ENCODE measurements around the gene ATL3.
"Not testable (repeated sequence)": the region's sequence is repeated elsewhere in the genome, so short reads cannot be mapped to it uniquely, and the experiment has no call there.

ATL3 gene

GRCh38 chr11:63671322-63672155 lies at the start of gene ATL3:
ATL3 (minus strand) TSS chr11:63671376; CDS start chr11:63671335, 41 bp downstream.
- peak; percentile 95 for DNase-seq (ENCODE audit: low read depth in 2 of 2)

GRCh38 chr11:63720611-63721010 lies 49.4 kb upstream of the ATL3 start:
- no peak for DNase-seq (ENCODE audit: low read depth in 2 of 2)

GRCh38 chr11:63719987-63720386 lies 48.8 kb upstream of the ATL3 start:
- DNase-seq (ENCODE audit: low read depth in 2 of 2) = no peak

GRCh38 chr11:63719001-63719400 lies 47.8 kb upstream of the ATL3 start:
- no peak for DNase-seq (ENCODE audit: low read depth in 2 of 2)

GRCh38 chr11:63716046-63716445 lies 44.9 kb upstream of the ATL3 start:
- no peak for DNase-seq (ENCODE audit: low read depth in 2 of 2)

GRCh38 chr11:63713766-63714165 lies 42.6 kb upstream of the ATL3 start:
- no peak for DNase-seq (ENCODE audit: low read depth in 2 of 2)

- DNase-seq (ENCODE audit: low read depth in 2 of 2) = no peak
Measured at GRCh38 chr11:63711838-63712237, 40.7 kb upstream of the ATL3 start.

- DNase-seq (ENCODE audit: low read depth in 2 of 2) = no peak
Measured at GRCh38 chr11:63710476-63711217, 39.5 kb upstream of the ATL3 start.

- DNase-seq (ENCODE audit: low read depth in 2 of 2) = no peak
Measured at GRCh38 chr11:63709336-63709884, 38.2 kb upstream of the ATL3 start.

- DNase-seq (ENCODE audit: low read depth in 2 of 2) = no peak
Measured at GRCh38 chr11:63708764-63709163, 37.6 kb upstream of the ATL3 start.

GRCh38 chr11:63705526-63705925 lies 34.4 kb upstream of the ATL3 start:
- no peak for DNase-seq (ENCODE audit: low read depth in 2 of 2)

GRCh38 chr11:63699896-63700295 lies 28.7 kb upstream of the ATL3 start:
- no peak for DNase-seq (ENCODE audit: low read depth in 2 of 2)

- DNase-seq (ENCODE audit: low read depth in 2 of 2) = no peak
Measured at GRCh38 chr11:63698976-63699733, 28.0 kb upstream of the ATL3 start.

GRCh38 chr11:63694596-63694995 lies 23.4 kb upstream of the ATL3 start:
- no peak for DNase-seq (ENCODE audit: low read depth in 2 of 2)

GRCh38 chr11:63687845-63688244 lies 16.7 kb upstream of the ATL3 start:
- no peak for DNase-seq (ENCODE audit: low read depth in 2 of 2)

GRCh38 chr11:63686926-63687325 lies 15.8 kb upstream of the ATL3 start:
- no peak for DNase-seq (ENCODE audit: low read depth in 2 of 2)

- DNase-seq (ENCODE audit: low read depth in 2 of 2) = not testable (repeated sequence)
Measured at GRCh38 chr11:63685158-63685721, 14.1 kb upstream of the ATL3 start.

GRCh38 chr11:63683133-63683991 lies 12.2 kb upstream of the ATL3 start:
- no peak for DNase-seq (ENCODE audit: low read depth in 2 of 2)

- peak in 1 of 2 donors; percentile 9 for DNase-seq (ENCODE audit: low read depth in 2 of 2)
Measured at GRCh38 chr11:63682066-63683021, 11.2 kb upstream of the ATL3 start.
